Measurements from ENCODE around the gene CTNNA3.

The CTNNA3 gene

GRCh38 chr10:66555061-66555460 is 1140.9 kb downstream of the CTNNA3 start:
- H3K27me3 ChIP-seq (ENCODE audit: control insufficient read depth, insufficient read depth, low read length), result no peaks in the 10 kb centered on the region
- H3K9me3 ChIP-seq (ENCODE audit: control insufficient read depth, insufficient read depth, low read depth, low read length), result no peaks in the 10 kb centered on the region
- no peaks in the 10 kb centered on the region for H3K4me1 ChIP-seq (ENCODE audit: control insufficient read depth, insufficient read depth, low read length)
- no peak overlapping the region for H3K9ac ChIP-seq (ENCODE audit: low read length)
- no peak overlapping the region for H3K27ac ChIP-seq (ENCODE audit: low read depth, low read length)
- no peaks in the 10 kb centered on the region for H3K36me3 ChIP-seq (ENCODE audit: control insufficient read depth, insufficient read depth, low read length)
- H3K4me3 ChIP-seq (ENCODE audit: low read depth, low read length), result no peak overlapping the region

GRCh38 chr10:66552331-66552730 is 1143.7 kb downstream of the CTNNA3 start:
- Histone ChIP-seq H3K27ac (ENCODE audit: low read depth, low read length) (no peak overlapping the region), H3K4me3 (ENCODE audit: low read depth, low read length) (no peak overlapping the region), H3K36me3 (ENCODE audit: control insufficient read depth, insufficient read depth, low read length) (no peaks in the 10 kb centered on the region), H3K4me1 (ENCODE audit: control insufficient read depth, insufficient read depth, low read length) (no peaks in the 10 kb centered on the region), H3K27me3 (ENCODE audit: control insufficient read depth, insufficient read depth, low read length) (no peaks in the 10 kb centered on the region), H3K9me3 (ENCODE audit: control insufficient read depth, insufficient read depth, low read depth, low read length) (no peaks in the 10 kb centered on the region), H3K9ac (ENCODE audit: low read length) (no peak overlapping the region)

GRCh38 chr10:66550351-66550750 is 1145.6 kb downstream of the CTNNA3 start:
- Histone ChIP-seq H3K4me1 (ENCODE audit: control insufficient read depth, insufficient read depth, low read length) (no peaks in the 10 kb centered on the region), H3K27ac (ENCODE audit: low read depth, low read length) (no peak overlapping the region), H3K9me3 (ENCODE audit: control insufficient read depth, insufficient read depth, low read depth, low read length) (no peaks in the 10 kb centered on the region), H3K4me3 (ENCODE audit: low read depth, low read length) (no peak overlapping the region), H3K36me3 (ENCODE audit: control insufficient read depth, insufficient read depth, low read length) (no peaks in the 10 kb centered on the region), H3K9ac (ENCODE audit: low read length) (no peak overlapping the region), H3K27me3 (ENCODE audit: control insufficient read depth, insufficient read depth, low read length) (no peaks in the 10 kb centered on the region)

GRCh38 chr10:66538908-66539307 is 1157.1 kb downstream of the CTNNA3 start:
- Histone ChIP-seq H3K36me3 (ENCODE audit: control insufficient read depth, insufficient read depth, low read length) (no peaks in the 10 kb centered on the region), H3K9me3 (ENCODE audit: control insufficient read depth, insufficient read depth, low read depth, low read length) (no peaks in the 10 kb centered on the region), H3K27me3 (ENCODE audit: control insufficient read depth, insufficient read depth, low read length) (no peaks in the 10 kb centered on the region), H3K27ac (ENCODE audit: low read depth, low read length) (no peak overlapping the region), H3K4me1 (ENCODE audit: control insufficient read depth, insufficient read depth, low read length) (no peaks in the 10 kb centered on the region), H3K4me3 (ENCODE audit: low read depth, low read length) (no peak overlapping the region), H3K9ac (ENCODE audit: low read length) (no peak overlapping the region)

GRCh38 chr10:66538371-66538770 is 1157.6 kb downstream of the CTNNA3 start:
- Histone ChIP-seq H3K36me3 (ENCODE audit: control insufficient read depth, insufficient read depth, low read length) (no peaks in the 10 kb centered on the region), H3K4me1 (ENCODE audit: control insufficient read depth, insufficient read depth, low read length) (no peaks in the 10 kb centered on the region), H3K4me3 (ENCODE audit: low read depth, low read length) (no peak overlapping the region), H3K9ac (ENCODE audit: low read length) (no peak overlapping the region), H3K9me3 (ENCODE audit: control insufficient read depth, insufficient read depth, low read depth, low read length) (no peaks in the 10 kb centered on the region), H3K27ac (ENCODE audit: low read depth, low read length) (no peak overlapping the region), H3K27me3 (ENCODE audit: control insufficient read depth, insufficient read depth, low read length) (no peaks in the 10 kb centered on the region)

- Histone ChIP-seq H3K4me1 (ENCODE audit: control insufficient read depth, insufficient read depth, low read length) (no peaks in the 10 kb centered on the region), H3K36me3 (ENCODE audit: control insufficient read depth, insufficient read depth, low read length) (no peaks in the 10 kb centered on the region), H3K9ac (ENCODE audit: low read length) (no peak overlapping the region), H3K27ac (ENCODE audit: low read depth, low read length) (no peak overlapping the region), H3K9me3 (ENCODE audit: control insufficient read depth, insufficient read depth, low read depth, low read length) (no peaks in the 10 kb centered on the region), H3K4me3 (ENCODE audit: low read depth, low read length) (no peak overlapping the region), H3K27me3 (ENCODE audit: control insufficient read depth, insufficient read depth, low read length) (no peaks in the 10 kb centered on the region)
These were observed 1158.8 kb downstream of the CTNNA3 start for GRCh38 chr10:66537186-66537585.

- no peak overlapping the region for H3K27ac ChIP-seq (ENCODE audit: low read depth, low read length)
- H3K4me1 ChIP-seq (ENCODE audit: control insufficient read depth, insufficient read depth, low read length), result no peaks in the 10 kb centered on the region
- no peak overlapping the region for H3K4me3 ChIP-seq (ENCODE audit: low read depth, low read length)
- no peaks in the 10 kb centered on the region for H3K36me3 ChIP-seq (ENCODE audit: control insufficient read depth, insufficient read depth, low read length)
- no peaks in the 10 kb centered on the region for H3K9me3 ChIP-seq (ENCODE audit: control insufficient read depth, insufficient read depth, low read depth, low read length)
- no peaks in the 10 kb centered on the region for H3K27me3 ChIP-seq (ENCODE audit: control insufficient read depth, insufficient read depth, low read length)
- no peak overlapping the region for H3K9ac ChIP-seq (ENCODE audit: low read length)
These were observed 1160.6 kb downstream of the CTNNA3 start for GRCh38 chr10:66535439-66535838.

GRCh38 chr10:66534866-66535265 is 1161.1 kb downstream of the CTNNA3 start:
- Histone ChIP-seq H3K9me3 (ENCODE audit: control insufficient read depth, insufficient read depth, low read depth, low read length) (no peaks in the 10 kb centered on the region), H3K4me3 (ENCODE audit: low read depth, low read length) (no peak overlapping the region), H3K27me3 (ENCODE audit: control insufficient read depth, insufficient read depth, low read length) (no peaks in the 10 kb centered on the region), H3K9ac (ENCODE audit: low read length) (no peak overlapping the region), H3K36me3 (ENCODE audit: control insufficient read depth, insufficient read depth, low read length) (no peaks in the 10 kb centered on the region), H3K27ac (ENCODE audit: low read depth, low read length) (no peak overlapping the region), H3K4me1 (ENCODE audit: control insufficient read depth, insufficient read depth, low read length) (no peaks in the 10 kb centered on the region)

- Histone ChIP-seq H3K27ac (ENCODE audit: low read depth, low read length) (no peak overlapping the region), H3K9me3 (ENCODE audit: control insufficient read depth, insufficient read depth, low read depth, low read length) (no peaks in the 10 kb centered on the region), H3K4me1 (ENCODE audit: control insufficient read depth, insufficient read depth, low read length) (no peaks in the 10 kb centered on the region), H3K4me3 (ENCODE audit: low read depth, low read length) (no peak overlapping the region), H3K36me3 (ENCODE audit: control insufficient read depth, insufficient read depth, low read length) (no peaks in the 10 kb centered on the region), H3K9ac (ENCODE audit: low read length) (no peak overlapping the region), H3K27me3 (ENCODE audit: control insufficient read depth, insufficient read depth, low read length) (no peaks in the 10 kb centered on the region)
These were observed 1174.5 kb downstream of the CTNNA3 start for GRCh38 chr10:66521506-66521905.

GRCh38 chr10:66519616-66520015 is 1176.4 kb downstream of the CTNNA3 start:
- Histone ChIP-seq H3K4me1 (ENCODE audit: control insufficient read depth, insufficient read depth, low read length) (no peaks in the 10 kb centered on the region), H3K27ac (ENCODE audit: low read depth, low read length) (no peak overlapping the region), H3K27me3 (ENCODE audit: control insufficient read depth, insufficient read depth, low read length) (no peaks in the 10 kb centered on the region), H3K36me3 (ENCODE audit: control insufficient read depth, insufficient read depth, low read length) (no peaks in the 10 kb centered on the region), H3K9me3 (ENCODE audit: control insufficient read depth, insufficient read depth, low read depth, low read length) (no peaks in the 10 kb centered on the region), H3K4me3 (ENCODE audit: low read depth, low read length) (no peak overlapping the region), H3K9ac (ENCODE audit: low read length) (no peak overlapping the region)

- no peaks in the 10 kb centered on the region for H3K36me3 ChIP-seq (ENCODE audit: control insufficient read depth, insufficient read depth, low read length)
- no peak overlapping the region for H3K9ac ChIP-seq (ENCODE audit: low read length)
- H3K4me1 ChIP-seq (ENCODE audit: control insufficient read depth, insufficient read depth, low read length), result no peaks in the 10 kb centered on the region
- H3K4me3 ChIP-seq (ENCODE audit: low read depth, low read length), result no peak overlapping the region
- no peaks in the 10 kb centered on the region for H3K27me3 ChIP-seq (ENCODE audit: control insufficient read depth, insufficient read depth, low read length)
- no peak overlapping the region for H3K27ac ChIP-seq (ENCODE audit: low read depth, low read length)
- H3K9me3 ChIP-seq (ENCODE audit: control insufficient read depth, insufficient read depth, low read depth, low read length), result no peaks in the 10 kb centered on the region
These were observed 1181.3 kb downstream of the CTNNA3 start for GRCh38 chr10:66514666-66515065.

- no peaks in the 10 kb centered on the region for H3K36me3 ChIP-seq (ENCODE audit: control insufficient read depth, insufficient read depth, low read length)
- no peak overlapping the region for H3K4me3 ChIP-seq (ENCODE audit: low read depth, low read length)
- no peaks in the 10 kb centered on the region for H3K4me1 ChIP-seq (ENCODE audit: control insufficient read depth, insufficient read depth, low read length)
- no peak overlapping the region for H3K9ac ChIP-seq (ENCODE audit: low read length)
- H3K27me3 ChIP-seq (ENCODE audit: control insufficient read depth, insufficient read depth, low read length), result no peaks in the 10 kb centered on the region
- no peaks in the 10 kb centered on the region for H3K9me3 ChIP-seq (ENCODE audit: control insufficient read depth, insufficient read depth, low read depth, low read length)
- H3K27ac ChIP-seq (ENCODE audit: low read depth, low read length), result no peak overlapping the region
These were observed 1182.5 kb downstream of the CTNNA3 start for GRCh38 chr10:66513504-66513903.

Measured in HUES6 (cell line).